ENCODE results near the gene ARHGEF4. TPM values are rescaled to one million over a fixed set of nuclear protein-coding genes. Genes with fewer than 3 reads are reported as not detected.
A peak's percentile ranks its signal among the peaks of the same experiment; 100 is the strongest.

Gene ARHGEF4
- total RNA-seq, 1 donor from 2014 or later, result 0.07 TPM

DNA sequence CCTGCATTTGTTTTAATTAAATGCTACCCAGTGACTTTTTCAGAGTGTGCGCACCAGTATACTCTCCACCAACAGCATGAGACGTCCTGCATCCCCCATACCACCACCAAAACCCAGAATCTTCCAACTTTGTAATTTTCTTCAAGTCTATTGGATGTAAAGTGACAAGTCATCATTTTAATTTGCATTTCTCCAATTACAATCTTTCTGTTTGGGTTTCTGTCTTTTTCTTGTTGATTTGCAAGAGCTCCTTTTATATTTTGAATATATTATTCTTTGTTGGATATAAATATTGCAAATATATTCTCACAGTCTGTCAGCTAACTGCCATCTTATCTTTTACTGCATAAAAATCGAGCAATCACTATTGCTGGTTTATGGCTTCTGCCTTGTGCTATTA is 160.0 kb downstream of the ARHGEF4 start:
- Mint-ChIP-seq H3K4me1 (no peaks in the 10 kb centered on the region), H3K27ac (no peak overlapping the region), H3K27me3 (peaks cover 28% of the 10 kb centered on the region), H3K4me3 (no peak overlapping the region), H3K36me3 (ENCODE audit: low read depth) (no peaks in the 10 kb centered on the region), H3K9me3 (no peaks in the 10 kb centered on the region)
- intact Hi-C loops (cut with micrococcal nuclease), result no loop called here
- DNase-seq, result no peak

DNA sequence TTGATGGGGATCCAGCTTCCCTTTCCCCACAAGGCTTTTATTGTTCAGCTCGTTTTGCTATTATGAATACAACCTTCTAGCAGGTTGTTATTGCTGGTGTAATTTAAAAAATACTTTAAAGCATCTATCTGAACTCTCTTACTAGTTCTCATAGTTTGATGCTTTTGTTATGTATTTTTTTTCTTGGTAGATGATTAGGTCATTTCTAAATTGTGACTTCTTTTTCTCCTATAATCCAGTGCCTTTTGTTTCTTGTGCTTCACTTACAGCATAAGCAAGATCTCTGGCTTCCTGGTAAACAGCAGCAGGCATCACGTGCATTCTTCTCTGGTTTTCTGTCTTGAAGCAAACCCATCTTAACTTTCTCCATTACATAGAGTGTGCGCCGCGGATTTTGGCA is 160.5 kb downstream of the ARHGEF4 start:
- Mint-ChIP-seq H3K27ac (no peak overlapping the region), H3K9me3 (no peaks in the 10 kb centered on the region), H3K36me3 (ENCODE audit: low read depth) (no peaks in the 10 kb centered on the region), H3K27me3 (peaks cover 29% of the 10 kb centered on the region), H3K4me3 (no peak overlapping the region), H3K4me1 (no peaks in the 10 kb centered on the region)
- intact Hi-C loops (cut with micrococcal nuclease), result no loop called here
- DNase-seq, result peak; percentile 30

DNA sequence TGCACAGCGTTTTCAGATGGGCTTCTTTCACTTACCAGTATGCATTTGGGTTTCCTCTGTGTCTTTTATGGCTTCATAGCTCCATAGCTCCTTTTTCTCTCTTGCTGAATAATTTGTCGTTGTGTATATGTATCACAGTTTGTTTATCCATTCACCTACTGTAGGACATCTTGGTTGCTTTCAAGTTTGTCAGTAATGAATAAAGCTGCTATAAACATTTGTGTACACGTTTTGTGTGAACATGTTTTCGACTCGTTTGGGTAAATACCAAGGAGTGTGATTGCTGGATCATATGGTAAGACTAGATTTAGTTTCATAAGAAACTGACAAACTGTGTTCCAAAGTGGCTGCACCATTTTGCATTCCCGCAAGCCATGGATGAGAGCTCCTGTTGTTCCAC is 161.8 kb downstream of the ARHGEF4 start:
- no peaks in the 10 kb centered on the region for H3K9me3 Mint-ChIP-seq
- no peak overlapping the region for H3K4me3 Mint-ChIP-seq

DNA sequence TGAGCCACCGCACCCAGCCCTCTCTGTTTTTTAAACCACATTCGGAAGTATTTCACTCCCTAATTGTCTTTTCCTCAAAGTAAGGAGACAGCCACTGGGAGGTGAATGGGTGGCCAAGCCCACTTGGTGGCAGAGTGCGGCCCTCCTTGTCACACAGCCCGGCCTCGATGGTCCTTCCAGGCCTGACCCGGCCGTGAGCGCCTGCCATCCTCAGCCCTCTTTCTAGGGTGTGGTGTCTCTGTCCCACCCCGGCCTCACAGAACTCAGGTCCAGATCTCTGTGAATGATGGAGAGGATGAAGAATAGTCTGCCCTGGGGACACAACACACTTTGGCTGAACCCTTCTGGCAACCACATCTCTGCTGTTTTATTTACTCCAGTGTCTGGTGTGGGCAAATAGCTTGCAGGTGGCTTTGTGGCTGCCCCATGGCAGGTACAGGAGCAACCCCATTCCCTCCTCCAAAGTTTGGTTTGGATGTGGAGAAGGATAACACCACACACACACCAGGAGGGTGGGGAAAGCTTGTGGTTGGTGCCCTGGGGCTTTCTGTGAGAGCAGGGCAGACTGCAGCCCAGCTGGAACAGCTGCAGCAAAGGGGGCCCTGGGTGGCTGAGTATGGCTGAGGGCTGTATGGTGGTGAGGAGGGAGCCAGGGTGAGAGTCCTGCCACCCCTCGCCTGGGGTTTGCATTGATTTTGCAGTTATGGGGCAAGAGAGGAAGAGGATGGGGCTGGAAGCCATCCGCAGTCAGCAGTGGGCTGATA is 167.9 kb downstream of the ARHGEF4 start:
- H3K9me3 Mint-ChIP-seq, result no peaks in the 10 kb centered on the region
- H3K36me3 Mint-ChIP-seq (ENCODE audit: low read depth), result no peaks in the 10 kb centered on the region

More for the DNA sequence above, 161.8 kb downstream of the ARHGEF4 start:
- no peaks in the 10 kb centered on the region for H3K4me1 Mint-ChIP-seq
- H3K27me3 Mint-ChIP-seq, result peaks cover 26% of the 10 kb centered on the region
- intact Hi-C loops (cut with micrococcal nuclease), result no loop called here
- no peaks in the 10 kb centered on the region for H3K36me3 Mint-ChIP-seq (ENCODE audit: low read depth)
- H3K27ac Mint-ChIP-seq, result no peak overlapping the region
- DNase-seq, result peak; percentile 25

DNA sequence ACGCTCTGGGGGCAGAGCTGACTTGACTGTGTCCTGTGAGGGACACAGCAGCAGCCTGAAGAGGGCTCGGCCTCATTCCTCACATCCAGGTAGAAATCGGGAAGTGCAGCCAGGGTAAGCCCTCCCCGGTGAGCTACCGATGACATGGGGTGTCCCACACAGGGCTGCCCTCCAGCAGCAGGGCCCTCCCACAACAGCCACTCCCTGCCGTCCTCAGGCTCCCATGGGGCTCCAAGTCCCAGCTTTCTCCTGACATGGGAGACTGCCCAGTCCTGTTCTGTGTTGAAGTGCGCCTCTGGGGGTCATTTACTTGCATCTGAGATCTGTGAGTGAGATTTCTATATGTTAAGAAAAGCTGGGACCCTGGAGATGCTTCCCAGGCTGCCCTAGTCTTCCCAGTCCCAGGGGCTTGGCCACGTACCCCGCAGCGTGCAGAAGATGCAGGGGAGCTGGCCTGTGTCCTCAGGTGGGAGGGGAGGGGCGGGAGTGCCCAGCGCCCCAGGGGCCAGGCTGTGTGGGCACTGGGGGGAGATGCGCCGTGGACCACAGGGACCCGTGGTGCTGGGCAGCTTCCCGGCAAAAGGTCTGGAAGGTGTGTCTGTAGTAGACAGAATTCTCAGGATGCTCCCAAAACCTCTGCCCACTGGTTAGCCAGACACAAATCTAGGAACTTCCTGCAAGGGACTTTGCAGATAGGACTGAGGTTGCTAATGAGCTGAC is 168.7 kb downstream of the ARHGEF4 start:
- Mint-ChIP-seq H3K27me3 (peaks cover 22% of the 10 kb centered on the region), H3K27ac (no peak overlapping the region), H3K4me3 (no peak overlapping the region), H3K36me3 (ENCODE audit: low read depth) (no peaks in the 10 kb centered on the region), H3K9me3 (no peaks in the 10 kb centered on the region), H3K4me1 (peaks cover 10% of the 10 kb centered on the region)
- DNase-seq, result peak; percentile 48
- intact Hi-C loops (cut with micrococcal nuclease), result no loop called here

More for the DNA sequence above, 167.9 kb downstream of the ARHGEF4 start:
- no peak overlapping the region for H3K27ac Mint-ChIP-seq
- DNase-seq, result peak; percentile 28
- peaks cover 5% of the 10 kb centered on the region for H3K4me1 Mint-ChIP-seq
- H3K4me3 Mint-ChIP-seq, result no peak overlapping the region
- H3K27me3 Mint-ChIP-seq, result peaks cover 14% of the 10 kb centered on the region
- intact Hi-C loops (cut with micrococcal nuclease), result no loop called here

DNA sequence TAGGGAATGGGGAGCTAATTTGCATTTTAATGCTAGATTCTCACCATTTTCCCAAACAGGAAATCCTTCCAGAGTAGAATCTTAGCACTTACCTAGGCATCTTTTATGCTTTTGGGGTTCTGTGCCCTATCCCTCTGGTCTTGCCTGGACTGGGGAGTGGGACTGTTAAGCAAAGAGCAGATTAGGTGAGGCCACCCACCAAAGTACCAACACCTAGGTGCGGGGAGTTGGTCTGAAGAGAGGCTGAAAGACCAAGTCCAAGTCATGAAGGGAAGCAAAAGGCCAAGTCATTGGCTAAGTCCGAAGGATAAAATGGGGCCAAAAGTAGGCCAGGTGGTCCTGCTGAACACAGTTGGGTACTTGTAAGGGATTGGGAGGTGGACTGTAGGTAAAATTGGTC is 169.8 kb downstream of the ARHGEF4 start:
- Mint-ChIP-seq H3K4me1 (peaks cover 18% of the 10 kb centered on the region), H3K4me3 (no peak overlapping the region), H3K27me3 (peaks cover 22% of the 10 kb centered on the region), H3K9me3 (no peaks in the 10 kb centered on the region), H3K27ac (no peak overlapping the region), H3K36me3 (ENCODE audit: low read depth) (no peaks in the 10 kb centered on the region)
- intact Hi-C loops (cut with micrococcal nuclease), result no loop called here
- DNase-seq, result peak; percentile 48

DNA sequence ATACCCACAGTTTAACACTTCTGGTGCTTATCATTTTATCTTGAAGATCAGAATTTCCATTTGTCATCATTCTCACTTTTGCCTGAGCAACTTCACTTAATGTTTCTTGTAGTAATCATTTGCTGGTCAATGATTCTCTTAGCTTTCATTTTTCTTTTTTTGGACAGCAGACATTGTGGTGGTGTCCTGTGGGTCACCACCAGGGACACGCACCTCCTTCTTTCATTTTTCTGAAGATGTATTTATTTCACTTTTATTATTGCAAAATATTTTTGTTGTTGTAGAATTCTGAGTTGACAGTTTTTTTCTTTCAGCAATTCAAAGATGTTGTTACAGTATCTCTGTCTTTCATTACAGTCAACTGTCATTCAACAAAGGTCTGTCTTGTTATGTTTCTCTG is 172.3 kb downstream of the ARHGEF4 start:
- Mint-ChIP-seq H3K27ac (peak overlapping the region; percentile 43), H3K4me3 (no peak overlapping the region), H3K9me3 (no peaks in the 10 kb centered on the region), H3K27me3 (peaks cover 24% of the 10 kb centered on the region), H3K36me3 (ENCODE audit: low read depth) (no peaks in the 10 kb centered on the region), H3K4me1 (peaks cover 22% of the 10 kb centered on the region)
- no peak for DNase-seq
- intact Hi-C loops (cut with micrococcal nuclease), result no loop called here

DNA sequence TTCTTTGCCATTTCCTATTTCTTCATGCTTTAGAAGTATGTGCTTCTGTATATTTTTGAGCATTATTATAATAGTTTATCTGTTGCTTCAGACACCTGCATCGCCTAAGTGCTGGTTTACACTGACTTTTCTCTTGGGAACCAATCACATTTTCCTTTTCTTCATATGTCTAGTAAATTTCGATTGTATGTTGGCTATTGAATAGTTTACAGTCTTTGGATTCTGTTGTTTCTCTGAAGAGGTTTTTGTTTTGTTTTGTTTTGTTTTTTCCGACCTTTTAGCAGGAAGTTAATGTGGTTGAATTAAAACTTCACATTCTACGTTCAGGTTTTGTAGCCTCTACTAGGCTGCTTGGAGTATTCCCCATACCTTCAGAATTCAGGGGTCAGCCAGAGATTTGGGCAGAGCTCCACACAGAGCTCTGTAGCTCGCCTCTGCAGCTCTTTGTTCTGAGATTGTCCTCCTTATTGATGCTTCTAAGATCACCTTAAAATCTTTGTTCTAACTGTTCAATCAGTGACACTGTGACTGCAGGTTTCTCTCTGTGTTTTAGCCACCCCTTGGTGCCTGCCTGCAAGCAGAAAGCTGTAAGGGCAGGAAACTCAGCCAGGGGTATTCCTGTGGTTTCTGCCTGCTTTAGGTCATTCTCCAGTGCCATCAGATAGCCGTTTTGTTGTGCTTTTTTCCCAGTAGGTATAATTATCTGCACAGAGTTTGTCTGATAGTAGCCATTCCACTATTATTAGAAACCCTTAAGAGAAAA is 173.2 kb downstream of the ARHGEF4 start:
- no peak overlapping the region for H3K27ac Mint-ChIP-seq
- peaks cover 29% of the 10 kb centered on the region for H3K27me3 Mint-ChIP-seq
- intact Hi-C loops (cut with micrococcal nuclease), result no loop called here
- no peaks in the 10 kb centered on the region for H3K36me3 Mint-ChIP-seq (ENCODE audit: low read depth)
- H3K4me3 Mint-ChIP-seq, result peak overlapping the region; percentile 26
- H3K4me1 Mint-ChIP-seq, result peaks cover 22% of the 10 kb centered on the region
- no peak for DNase-seq
- no peaks in the 10 kb centered on the region for H3K9me3 Mint-ChIP-seq

DNA sequence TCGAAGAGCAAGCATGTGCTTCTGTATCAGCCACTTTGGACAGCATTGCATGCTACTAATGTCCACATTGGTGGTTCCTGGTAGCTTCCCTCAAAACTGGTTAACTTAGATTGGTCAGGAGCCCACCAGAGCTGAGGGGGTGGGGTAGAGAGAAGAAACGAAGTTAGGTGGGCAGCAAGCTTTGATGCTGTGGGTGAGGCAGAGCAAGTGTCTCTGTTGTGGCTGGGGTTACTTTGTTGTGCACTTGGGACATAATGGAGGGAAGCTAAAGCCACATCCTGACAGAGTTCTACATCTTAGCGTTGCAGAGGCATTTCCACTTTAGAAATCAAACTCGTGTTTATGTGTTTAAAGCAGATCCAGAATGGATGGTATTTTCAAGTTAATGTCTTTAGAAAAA is 173.9 kb downstream of the ARHGEF4 start:
- Mint-ChIP-seq H3K4me1 (peaks cover 22% of the 10 kb centered on the region), H3K9me3 (no peaks in the 10 kb centered on the region), H3K27ac (no peak overlapping the region), H3K36me3 (ENCODE audit: low read depth) (no peaks in the 10 kb centered on the region), H3K27me3 (peaks cover 29% of the 10 kb centered on the region), H3K4me3 (peak overlapping the region; percentile 36)
- peak; percentile 66 for DNase-seq
- intact Hi-C loops (cut with micrococcal nuclease), result no loop called here

DNA sequence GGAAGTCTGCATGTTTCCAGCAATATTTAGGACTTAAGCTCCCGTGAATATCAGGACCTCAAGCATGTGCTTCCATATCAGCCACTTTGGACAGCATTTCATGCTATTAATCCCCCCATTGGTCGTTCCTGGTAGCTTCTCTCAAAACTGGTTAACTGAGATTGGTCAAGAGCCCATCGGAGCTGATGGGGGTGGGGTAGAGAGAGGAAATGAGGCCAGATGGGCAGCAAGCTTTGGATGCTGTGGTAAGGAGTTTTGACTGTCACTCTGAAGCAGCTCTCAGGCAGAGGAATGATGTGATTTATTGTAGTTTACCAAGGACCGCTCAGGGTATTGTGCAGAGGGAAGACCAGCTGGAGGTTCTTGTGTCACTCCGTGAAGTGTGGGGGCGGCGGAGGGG is 174.8 kb downstream of the ARHGEF4 start:
- H3K4me3 Mint-ChIP-seq, result no peak overlapping the region
- no peak for DNase-seq
- intact Hi-C loops (cut with micrococcal nuclease), result no loop called here
- H3K27me3 Mint-ChIP-seq, result peaks cover 29% of the 10 kb centered on the region
- no peaks in the 10 kb centered on the region for H3K36me3 Mint-ChIP-seq (ENCODE audit: low read depth)
- no peaks in the 10 kb centered on the region for H3K9me3 Mint-ChIP-seq
- no peak overlapping the region for H3K27ac Mint-ChIP-seq
- H3K4me1 Mint-ChIP-seq, result peaks cover 22% of the 10 kb centered on the region

DNA sequence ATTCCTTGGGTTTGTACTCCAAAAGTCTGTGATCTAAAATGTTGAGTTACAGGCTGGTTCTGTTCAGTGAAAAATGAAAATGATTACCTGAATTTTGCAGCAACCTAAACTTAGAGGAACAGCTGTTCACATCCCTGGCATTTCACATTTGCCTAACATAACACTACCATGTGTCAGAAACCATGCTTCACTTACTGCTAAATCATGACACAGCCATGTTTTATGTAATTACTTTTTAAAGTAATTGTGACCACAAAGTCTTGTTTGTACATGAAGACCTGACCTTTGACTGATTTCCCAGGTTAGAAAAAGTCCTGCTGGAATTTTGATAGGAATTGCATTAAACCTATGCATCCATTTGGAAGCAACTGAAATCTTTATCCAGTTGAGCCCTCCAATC is 177.4 kb downstream of the ARHGEF4 start:
- DNase-seq, result no peak
- intact Hi-C loops (cut with micrococcal nuclease), result no loop called here
- Mint-ChIP-seq H3K4me1 (peaks cover 20% of the 10 kb centered on the region), H3K27ac (no peak overlapping the region), H3K9me3 (no peaks in the 10 kb centered on the region), H3K4me3 (no peak overlapping the region), H3K27me3 (peaks cover 42% of the 10 kb centered on the region), H3K36me3 (ENCODE audit: low read depth) (no peaks in the 10 kb centered on the region)

DNA sequence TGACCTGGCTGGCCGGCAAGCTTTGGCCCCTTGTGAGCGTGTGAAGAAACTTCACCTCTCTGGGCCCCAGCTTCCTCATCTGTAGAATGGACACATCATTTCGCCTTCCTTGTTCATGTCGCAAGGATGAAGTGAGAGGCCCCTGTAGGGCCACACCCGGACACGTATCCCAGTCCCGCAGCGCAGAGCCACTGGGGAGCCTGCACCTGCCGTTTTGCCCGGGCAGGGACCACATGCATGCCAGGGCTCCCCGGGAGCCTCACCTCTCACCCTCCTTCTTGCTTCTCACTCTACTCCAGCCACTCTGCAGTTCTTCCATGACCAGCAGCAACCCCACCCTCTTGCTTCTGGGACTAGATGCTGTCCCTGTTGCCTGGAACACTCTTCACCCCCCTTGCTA is 179.1 kb downstream of the ARHGEF4 start:
- intact Hi-C loops (cut with micrococcal nuclease), result no loop called here
- H3K4me1 Mint-ChIP-seq, result peaks cover 8% of the 10 kb centered on the region

DNA sequence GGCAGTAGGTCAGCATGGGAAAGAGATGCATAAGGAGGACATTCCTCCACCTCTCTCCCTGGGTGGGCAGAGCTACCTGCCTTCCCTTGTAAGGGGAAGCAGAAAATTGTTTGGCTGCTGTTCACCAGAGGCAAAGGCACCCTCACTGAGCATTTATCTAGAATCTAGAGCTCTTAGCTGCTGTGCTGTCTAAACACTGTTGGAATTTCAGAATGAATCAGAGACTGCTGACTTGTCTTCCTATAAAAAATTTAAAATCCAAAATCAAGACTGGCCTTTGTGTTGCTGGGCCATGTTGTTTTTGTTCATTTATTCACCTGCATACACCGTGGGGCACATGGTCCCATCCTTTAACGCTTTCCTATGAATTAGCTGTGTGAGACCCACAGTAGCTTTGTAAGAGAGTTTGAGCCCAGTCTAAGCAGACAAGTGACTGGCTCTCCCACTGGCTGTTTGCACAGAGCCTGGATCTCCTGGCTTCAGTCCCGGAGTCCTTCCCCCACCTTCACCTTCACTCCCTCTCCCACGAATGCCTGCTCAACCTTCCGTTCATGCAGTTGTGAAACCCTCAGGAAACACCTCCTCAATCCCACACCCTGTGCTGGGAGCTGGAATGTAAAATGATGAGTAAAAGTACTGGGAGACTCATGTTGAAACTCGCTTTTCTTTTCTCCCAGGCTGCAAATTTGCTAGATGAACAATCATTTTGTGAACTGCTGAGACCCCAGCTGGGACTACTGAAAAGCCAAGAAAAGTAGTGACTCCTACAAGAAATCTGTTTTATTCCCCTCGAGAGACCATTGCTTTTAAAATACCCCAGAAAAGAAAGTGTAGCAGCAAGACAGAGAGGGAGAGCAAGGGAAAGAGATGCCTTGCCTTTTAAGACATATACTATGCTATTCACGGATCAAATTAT is 180.4 kb downstream of the ARHGEF4 start:
- intact Hi-C loops (cut with micrococcal nuclease), result no loop called here
- H3K4me3 Mint-ChIP-seq, result no peak overlapping the region
- no peak overlapping the region for H3K27ac Mint-ChIP-seq
- DNase-seq, result no peak
- peaks cover 27% of the 10 kb centered on the region for H3K27me3 Mint-ChIP-seq
- H3K36me3 Mint-ChIP-seq (ENCODE audit: low read depth), result no peaks in the 10 kb centered on the region
- peaks cover 3% of the 10 kb centered on the region for H3K9me3 Mint-ChIP-seq
- no peaks in the 10 kb centered on the region for H3K4me1 Mint-ChIP-seq

More for the DNA sequence above, 179.1 kb downstream of the ARHGEF4 start:
- no peak for DNase-seq
- no peaks in the 10 kb centered on the region for H3K36me3 Mint-ChIP-seq (ENCODE audit: low read depth)
- H3K9me3 Mint-ChIP-seq, result no peaks in the 10 kb centered on the region
- H3K4me3 Mint-ChIP-seq, result no peak overlapping the region
- no peak overlapping the region for H3K27ac Mint-ChIP-seq
- H3K27me3 Mint-ChIP-seq, result peaks cover 28% of the 10 kb centered on the region

All from activated CD4-positive, alpha-beta T cell treated with anti-CD3 and anti-CD28 coated beads, Interleukin-2, amount 10 ng/mL, durations not matched to agents 24 days and 14 days (primary cell).